Skin epidermis (tissue), 12 donors: ENCODE results near the gene FCAR.
"Not testable (repeated sequence)": the region's sequence is repeated elsewhere in the genome, so short reads cannot be mapped to it uniquely, and the experiment has no call there.

Experiments
- H3K27ac ChIP-seq, 21 experiments: fragments of 200-600 bp; sonication (generic) in 11 of 21; one replicate each; pipeline ENCODE4 v1.5.0; 2020; ENCODE audit warnings: mild to moderate bottlenecking in 3 of 21, inconsistent platforms in 2 of 21, moderate library complexity in 2 of 21
- H3K4me3 ChIP-seq, 7 experiments: fragments of 200-600 bp; sonication (generic) in 2 of 7; one replicate each; pipeline ENCODE4 v1.5.0; 2020; ENCODE audit warnings: inconsistent platforms in 2 of 7, mild to moderate bottlenecking in 2 of 7, moderate library complexity in 1 of 7

FCAR gene

GRCh38 chr19:54938906-54939305 is 64.9 kb downstream of the FCAR start:
- Histone ChIP-seq H3K27ac (no peak overlapping the region), H3K4me3 (no peak overlapping the region)

- not testable (repeated sequence) for H3K4me3 ChIP-seq, H3K27ac ChIP-seq
These were observed 65.5 kb downstream of the FCAR start for GRCh38 chr19:54939538-54939937.
